Liver (tissue), 9 donors: Measurements from ENCODE around the gene DNALI1. TPM values are rescaled to one million over a fixed set of nuclear protein-coding genes. Genes with fewer than 3 reads are reported as not detected.

Experiments used
- DNase-seq: peaks from one replicate; pipeline ENCODE4 v3.0.0-alpha.2; 2017; ENCODE audit warnings: low spot score
- H3K27ac ChIP-seq, 2 donors: one replicate each; pipeline ENCODE4 v1.7.0; 2013; ENCODE audit warnings: inconsistent platforms in 2 of 2, low read length in 2 of 2, control low read depth in 1 of 2, low read depth in 1 of 2, mild to moderate bottlenecking in 1 of 2
- H3K27me3 ChIP-seq, 4 donors: one replicate each; pipeline versions ENCODE4 v1.6.1 to v1.7.0; 2013; ENCODE audit warnings: low read length in 3 of 4, inconsistent platforms in 1 of 4, mild to moderate bottlenecking in 1 of 4, moderate library complexity in 1 of 4; ENCODE audit not compliant: control insufficient read depth in 4 of 4, insufficient read depth in 4 of 4
- H3K36me3 ChIP-seq, 4 donors: one replicate each; pipeline versions ENCODE4 v1.6.1 to v1.7.0; 2013; ENCODE audit warnings: low read length in 3 of 4, mild to moderate bottlenecking in 3 of 4, low read depth in 1 of 4, moderate library complexity in 1 of 4; ENCODE audit not compliant: control insufficient read depth in 4 of 4, insufficient read depth in 3 of 4
- H3K4me1 ChIP-seq, 4 donors: one replicate each; pipeline versions ENCODE4 v1.6.1 to v1.7.0; 2013; ENCODE audit warnings: low read length in 3 of 4, mild to moderate bottlenecking in 3 of 4, moderate library complexity in 1 of 4; ENCODE audit not compliant: control insufficient read depth in 4 of 4, insufficient read depth in 4 of 4
- H3K4me3 ChIP-seq, 3 donors: one replicate each; pipeline versions ENCODE4 v1.6.1 to v1.7.0; 2013; ENCODE audit warnings: low read length in 3 of 3, control low read depth in 1 of 3, low read depth in 1 of 3, mild to moderate bottlenecking in 1 of 3
- H3K9ac ChIP-seq, 2 donors: one replicate each; pipeline ENCODE4 v1.7.0; 2013; ENCODE audit warnings: low read length in 2 of 2, mild to moderate bottlenecking in 2 of 2, moderate library complexity in 2 of 2, control low read depth in 1 of 2, low read depth in 1 of 2
- H3K9me3 ChIP-seq, 4 donors: one replicate each; pipeline versions ENCODE4 v1.6.1 to v1.7.0; 2013; ENCODE audit warnings: low read length in 3 of 4; ENCODE audit not compliant: control insufficient read depth in 4 of 4
- ATF3 ChIP-seq: IDR thresholded peaks from 2 replicates; pipeline ENCODE4 v1.6.1; 2016; ENCODE audit warnings: antibody characterized with exemption
- EGR1 ChIP-seq, 2 donors: IDR thresholded peaks; 2 replicates each; pipeline ENCODE4 v1.6.1; 2016 to 2018; ENCODE audit warnings: antibody characterized with exemption in 2 of 2, low read depth in 2 of 2
- FOXA1 ChIP-seq: IDR thresholded peaks from 2 replicates; pipeline ENCODE4 v1.6.1; 2016; ENCODE audit warnings: antibody characterized with exemption
- FOXA2 ChIP-seq: IDR thresholded peaks from 2 replicates; pipeline ENCODE4 v1.6.1; 2016; ENCODE audit warnings: antibody characterized with exemption
- GABPA ChIP-seq, 2 donors: IDR thresholded peaks in 1 of 2; conservative IDR thresholded peaks in 1 of 2; 2 replicates each; pipeline ENCODE4 v1.6.1; 2016; ENCODE audit warnings: antibody characterized with exemption in 2 of 2, mild to moderate bottlenecking in 1 of 2, moderate library complexity in 1 of 2
- HNF4A ChIP-seq, 2 donors: conservative IDR thresholded peaks; 2 replicates each; pipeline ENCODE4 v1.6.1; 2016; ENCODE audit warnings: antibody characterized with exemption in 2 of 2, mild to moderate bottlenecking in 2 of 2
- HNF4G ChIP-seq: IDR thresholded peaks from 2 replicates; pipeline ENCODE4 v1.6.1; 2016; ENCODE audit warnings: antibody characterized with exemption
- JUND ChIP-seq, 2 donors: IDR thresholded peaks; 2 replicates each; pipeline ENCODE4 v1.6.1; 2016; ENCODE audit warnings: antibody characterized with exemption in 2 of 2
- NR2F2 ChIP-seq: IDR thresholded peaks from 2 replicates; pipeline ENCODE4 v1.6.1; 2016; ENCODE audit warnings: antibody characterized with exemption
- RAD21 ChIP-seq, 2 donors: IDR thresholded peaks; 2 replicates each; pipeline ENCODE4 v1.6.1; 2016; ENCODE audit warnings: antibody characterized with exemption in 2 of 2, mild to moderate bottlenecking in 2 of 2
- REST ChIP-seq: IDR thresholded peaks from 2 replicates; pipeline ENCODE4 v1.6.1; 2016; ENCODE audit warnings: antibody characterized with exemption, mild to moderate bottlenecking
- RXRA ChIP-seq, 2 donors: IDR thresholded peaks; 2 replicates each; pipeline ENCODE4 v1.6.1; 2017 to 2018; ENCODE audit warnings: antibody characterized with exemption in 2 of 2, mild to moderate bottlenecking in 1 of 2
- SP1 ChIP-seq: IDR thresholded peaks from 2 replicates; pipeline ENCODE4 v1.6.1; 2018; ENCODE audit warnings: antibody characterized with exemption, mild to moderate bottlenecking
- TAF1 ChIP-seq: conservative IDR thresholded peaks from 2 replicates; pipeline ENCODE4 v1.6.1; 2016; ENCODE audit warnings: antibody characterized with exemption, mild to moderate bottlenecking
- YY1 ChIP-seq: IDR thresholded peaks from 2 replicates; pipeline ENCODE4 v1.6.1; 2016; ENCODE audit warnings: antibody characterized with exemption, mild to moderate bottlenecking
- WGBS: extraction: QIAGEN DNeasy Blood & Tissue Kit; methylation state at CpG from one replicate; pipeline ENCODE4 v1.1.7; 2013; 5-methylcytosine and 5-hydroxymethylcytosine counted together
- polyA plus RNA-seq, 2 donors: library from polyadenylated mRNA; stranded (reverse) in 1 of 2; unstranded in 1 of 2; fragments of 200-250 nt in 1 of 2; fragments of >200 nt in 1 of 2; fragmentation: Nextera tagmentation in 1 of 2; extraction: Ambion mirVana in 1 of 2; gene quantifications; one replicate each; pipeline versions ENCODE4 v1.2.1 to v1.2.3, GENCODE V29; 2013 to 2015
- total RNA-seq, 2 donors: library from RNA; depleted of rRNA; stranded (reverse); fragments of >200 nt; gene quantifications; one replicate each; pipeline ENCODE4 v1.2.3, GENCODE V29; 2014
- TF ChIP-seq, protein P1 (sequence below): IDR thresholded peaks from 2 replicates; pipeline ENCODE4 v1.6.1; 2016; ENCODE audit warnings: antibody characterized with exemption
- TF ChIP-seq, protein P2 (sequence below): fragments of 150-350 bp; IDR thresholded peaks from 2 replicates; pipeline ENCODE4 v1.5.1; 2017; ENCODE audit warnings: improper control_type of control experiment, low read depth, low read length; ENCODE audit not compliant: missing input control
- TF ChIP-seq, protein P3 (sequence below): IDR thresholded peaks from 2 replicates; pipeline ENCODE4 v1.6.1; 2016; ENCODE audit warnings: antibody characterized with exemption
- donor health status: healthy.
- donor health status: healthy.
- donor health status: healthy.
- donor health status: healthy.
- donor health status: healthy.

DNALI1 gene
- total and polyA plus RNA-seq, 4 donors: 1.5 to 8.6 (median 4.1) TPM

DNA sequence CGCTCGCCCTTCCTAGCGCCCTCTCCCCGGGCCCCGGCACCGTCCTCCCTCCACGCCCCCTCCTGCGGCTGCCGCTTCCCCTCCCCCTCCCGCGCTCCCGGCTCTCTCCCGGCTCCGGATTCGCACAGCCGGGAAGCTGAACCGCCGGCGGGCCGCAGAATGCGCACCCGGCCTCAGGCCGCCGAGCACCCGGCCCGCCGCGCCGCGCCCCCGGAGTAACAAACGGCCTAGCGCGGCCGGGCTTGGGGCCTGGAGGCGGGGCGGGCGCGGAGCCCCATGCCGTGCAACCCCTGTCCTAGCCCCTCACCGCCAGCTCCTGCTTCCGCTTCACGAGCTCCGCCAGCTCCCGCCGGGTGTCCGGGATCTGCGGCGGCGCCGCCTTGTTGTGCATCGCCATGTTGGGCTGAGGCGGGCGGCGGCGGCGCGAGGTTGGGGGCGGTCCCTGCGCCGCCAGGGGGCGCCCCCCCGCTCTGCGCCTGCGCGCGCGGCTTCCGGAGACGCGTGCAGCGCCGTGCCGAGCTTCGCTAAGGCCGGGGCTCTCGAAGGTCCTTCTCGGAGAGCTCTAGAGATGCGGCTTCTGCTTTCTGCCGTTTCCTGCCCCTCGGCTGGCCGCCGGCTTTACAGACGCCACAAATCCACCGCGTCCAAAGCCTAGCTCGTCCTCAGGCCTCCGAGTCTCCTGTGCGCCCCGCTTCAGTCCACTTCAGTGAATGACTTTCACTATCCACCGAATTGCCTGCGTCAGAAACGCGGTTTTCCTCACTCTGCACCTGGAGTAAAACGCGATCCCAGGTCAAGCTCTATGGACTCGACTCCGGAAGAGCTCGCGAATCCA is 42.2 kb upstream of the DNALI1 start, which contains the start of gene MEAF6 (continued):
- TF ChIP-seq, protein P1, sequence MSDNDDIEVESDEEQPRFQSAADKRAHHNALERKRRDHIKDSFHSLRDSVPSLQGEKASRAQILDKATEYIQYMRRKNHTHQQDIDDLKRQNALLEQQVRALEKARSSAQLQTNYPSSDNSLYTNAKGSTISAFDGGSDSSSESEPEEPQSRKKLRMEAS: no peak
- no peak for TF ChIP-seq ATF3
- no peak for TF ChIP-seq FOXA1

GRCh38 chr1:37515185-37516034 is 41.3 kb upstream of the DNALI1 start:
- Histone ChIP-seq H3K27me3 (no peaks in the 10 kb centered on the region), H3K9ac (peak overlapping the region; percentile 99 to 100), H3K4me1 (peaks cover 3 to 15% (median 5%) of the 10 kb centered on the region in 4 donors), H3K36me3 (peaks cover 2 to 8% (median 8%) of the 10 kb centered on the region in 4 donors), H3K9me3 (no peaks in the 10 kb centered on the region), H3K27ac (peak overlapping the region; percentile 99), H3K4me3 (peak overlapping the region; percentile 86 to 99 (median 89))
- DNase-seq: no peak
- WGBS: 72% methylated on average over 18 of the region's 18 CpGs
- TF ChIP-seq HNF4A (conservative IDR thresholded peaks at IDR 0.05) (peak in 1 of 2 donors; percentile 3), NR2F2 (no peak)

GRCh38 chr1:37517569-37517968 is 39.2 kb upstream of the DNALI1 start:
- WGBS: 45% methylated on average over 1 of the region's 1 CpG
- Histone ChIP-seq H3K4me3 (no peak overlapping the region), H3K9ac (no peak overlapping the region), H3K27ac (peak overlapping the region; percentile 72 to 86), H3K4me1 (peaks cover 3 to 15% (median 6%) of the 10 kb centered on the region in 4 donors), H3K9me3 (no peaks in the 10 kb centered on the region), H3K36me3 (peaks cover 0 to 3% (median 1%) of the 10 kb centered on the region in 4 donors), H3K27me3 (no peaks in the 10 kb centered on the region)
- TF ChIP-seq YY1 (peak; percentile 67), TAF1 (no peak), HNF4A (conservative IDR thresholded peaks at IDR 0.05) (peak in 1 of 2 donors; percentile 30), HNF4G (no peak), RXRA (IDR thresholded peaks at IDR 0.05) (peak in 1 of 2 donors; percentile 43), ATF3 (no peak), SP1 (no peak), FOXA1 (peak; percentile 50), FOXA2 (peak; percentile 81), RAD21 (IDR thresholded peaks at IDR 0.05) (peak in 1 of 2 donors; percentile 12), GABPA (IDR thresholded peaks at IDR 0.05 in 1 of 2, conservative IDR thresholded peaks at IDR 0.05 in 1 of 2) (peak in 1 of 2 donors; percentile 40), EGR1 (IDR thresholded peaks at IDR 0.05; ENCODE audit: low read depth in 2 of 2) (no peak), JUND (IDR thresholded peaks at IDR 0.05) (no peak), REST (no peak), NR2F2 (no peak)
- TF ChIP-seq, protein P2, sequence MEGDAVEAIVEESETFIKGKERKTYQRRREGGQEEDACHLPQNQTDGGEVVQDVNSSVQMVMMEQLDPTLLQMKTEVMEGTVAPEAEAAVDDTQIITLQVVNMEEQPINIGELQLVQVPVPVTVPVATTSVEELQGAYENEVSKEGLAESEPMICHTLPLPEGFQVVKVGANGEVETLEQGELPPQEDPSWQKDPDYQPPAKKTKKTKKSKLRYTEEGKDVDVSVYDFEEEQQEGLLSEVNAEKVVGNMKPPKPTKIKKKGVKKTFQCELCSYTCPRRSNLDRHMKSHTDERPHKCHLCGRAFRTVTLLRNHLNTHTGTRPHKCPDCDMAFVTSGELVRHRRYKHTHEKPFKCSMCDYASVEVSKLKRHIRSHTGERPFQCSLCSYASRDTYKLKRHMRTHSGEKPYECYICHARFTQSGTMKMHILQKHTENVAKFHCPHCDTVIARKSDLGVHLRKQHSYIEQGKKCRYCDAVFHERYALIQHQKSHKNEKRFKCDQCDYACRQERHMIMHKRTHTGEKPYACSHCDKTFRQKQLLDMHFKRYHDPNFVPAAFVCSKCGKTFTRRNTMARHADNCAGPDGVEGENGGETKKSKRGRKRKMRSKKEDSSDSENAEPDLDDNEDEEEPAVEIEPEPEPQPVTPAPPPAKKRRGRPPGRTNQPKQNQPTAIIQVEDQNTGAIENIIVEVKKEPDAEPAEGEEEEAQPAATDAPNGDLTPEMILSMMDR: no peak
- TF ChIP-seq, protein P1: peak; percentile 50
- TF ChIP-seq, protein P3, sequence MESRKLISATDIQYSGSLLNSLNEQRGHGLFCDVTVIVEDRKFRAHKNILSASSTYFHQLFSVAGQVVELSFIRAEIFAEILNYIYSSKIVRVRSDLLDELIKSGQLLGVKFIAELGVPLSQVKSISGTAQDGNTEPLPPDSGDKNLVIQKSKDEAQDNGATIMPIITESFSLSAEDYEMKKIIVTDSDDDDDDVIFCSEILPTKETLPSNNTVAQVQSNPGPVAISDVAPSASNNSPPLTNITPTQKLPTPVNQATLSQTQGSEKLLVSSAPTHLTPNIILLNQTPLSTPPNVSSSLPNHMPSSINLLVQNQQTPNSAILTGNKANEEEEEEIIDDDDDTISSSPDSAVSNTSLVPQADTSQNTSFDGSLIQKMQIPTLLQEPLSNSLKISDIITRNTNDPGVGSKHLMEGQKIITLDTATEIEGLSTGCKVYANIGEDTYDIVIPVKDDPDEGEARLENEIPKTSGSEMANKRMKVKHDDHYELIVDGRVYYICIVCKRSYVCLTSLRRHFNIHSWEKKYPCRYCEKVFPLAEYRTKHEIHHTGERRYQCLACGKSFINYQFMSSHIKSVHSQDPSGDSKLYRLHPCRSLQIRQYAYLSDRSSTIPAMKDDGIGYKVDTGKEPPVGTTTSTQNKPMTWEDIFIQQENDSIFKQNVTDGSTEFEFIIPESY: no peak
- DNase-seq: no peak
